HL-60/S4 treated with retinoic acid at 250 ng/mL for 4 days and 3 days (cell line): ENCODE results near the gene PRR20G.
"Not testable (repeated sequence)": the region's sequence is repeated elsewhere in the genome, so short reads cannot be mapped to it uniquely, and the experiment has no call there.

ENCODE experiments used
- in situ Hi-C: fragments of 300-500 bp; cut with MboI; formaldehyde crosslinking; loops from 2 replicates; pipeline ENCODE4 v1.7.0; 2022; ENCODE audit warnings: low sequenced_read_pairs

The PRR20G gene

GRCh38 chr3:127287840-127288239 lies at the start of gene PRR20G:
TSS of gene PRR20G (minus strand) at chr3:127288046. CDS start at chr3:127287365, 681 bp downstream.
- in situ Hi-C loops = no loop called here

GRCh38 chr3:127337001-127337400 lies 49.2 kb upstream of the PRR20G start:
- in situ Hi-C loops = no loop called here

- in situ Hi-C loops = no loop called here
Observed at GRCh38 chr3:127336101-127336500, 48.3 kb upstream of the PRR20G start.

GRCh38 chr3:127330385-127330784 lies 42.5 kb upstream of the PRR20G start:
- in situ Hi-C loops = no loop called here

- in situ Hi-C loops = no loop called here
Observed at GRCh38 chr3:127329631-127330285, 41.9 kb upstream of the PRR20G start.

GRCh38 chr3:127328421-127328820 lies 40.6 kb upstream of the PRR20G start:
- in situ Hi-C loops = no loop called here

- in situ Hi-C loops = no loop called here
Observed at GRCh38 chr3:127326341-127326740, 38.5 kb upstream of the PRR20G start.

- in situ Hi-C loops = no loop called here
Observed at GRCh38 chr3:127325629-127325961, 37.7 kb upstream of the PRR20G start.

- in situ Hi-C loops = no loop called here
Observed at GRCh38 chr3:127324913-127325628, 37.2 kb upstream of the PRR20G start.

- in situ Hi-C loops = no loop called here
Observed at GRCh38 chr3:127324076-127324475, 36.2 kb upstream of the PRR20G start.

GRCh38 chr3:127323581-127323980 lies 35.7 kb upstream of the PRR20G start:
- in situ Hi-C loops = no loop called here

- in situ Hi-C loops = no loop called here
Observed at GRCh38 chr3:127321371-127321770, 33.5 kb upstream of the PRR20G start.

GRCh38 chr3:127320529-127321121 lies 32.8 kb upstream of the PRR20G start:
- in situ Hi-C loops = no loop called here

GRCh38 chr3:127316685-127317084 lies 28.8 kb upstream of the PRR20G start:
- in situ Hi-C loops = no loop called here

- in situ Hi-C loops = no loop called here
Observed at GRCh38 chr3:127312818-127313217, 25.0 kb upstream of the PRR20G start.

GRCh38 chr3:127308821-127309220 lies 21.0 kb upstream of the PRR20G start:
- in situ Hi-C loops = not testable (repeated sequence)

- in situ Hi-C loops = no loop called here
Observed at GRCh38 chr3:127307916-127308315, 20.1 kb upstream of the PRR20G start.

GRCh38 chr3:127307112-127307835 lies 19.4 kb upstream of the PRR20G start:
- in situ Hi-C loops = no loop called here

- in situ Hi-C loops = no loop called here
Observed at GRCh38 chr3:127306361-127307111, 18.7 kb upstream of the PRR20G start.

- in situ Hi-C loops = no loop called here
Observed at GRCh38 chr3:127305499-127306060, 17.7 kb upstream of the PRR20G start.
